Pons (tissue), 1 donor: ENCODE results near the gene TADA2A.

Experiments
- DNase-seq: peaks from one replicate; pipeline ENCODE4 v3.0.0-alpha.2; 2016; ENCODE audit warnings: low spot score

Gene TADA2A

GRCh38 chr17:37406635-37407461 lies at the start of gene TADA2A, which contains the start of gene ACACA:
TADA2A (plus strand) TSS chr17:37406886; CDS start chr17:37411366, 4,480 bp downstream.
ACACA (minus strand) TSS chr17:37406836; CDS start chr17:37406299, 537 bp downstream.
- DNase-seq: peak; percentile 49

GRCh38 chr17:37358098-37358829 lies 48.4 kb upstream of the TADA2A start:
- peak; percentile 69 for DNase-seq

- DNase-seq: peak; percentile 95
These were observed 47.6 kb upstream of the TADA2A start for GRCh38 chr17:37358830-37359681.

- no peak for DNase-seq
These were observed 47.0 kb upstream of the TADA2A start for GRCh38 chr17:37359682-37360188.

GRCh38 chr17:37360632-37361031 lies 46.1 kb upstream of the TADA2A start:
- DNase-seq: no peak

- DNase-seq: no peak
These were observed 45.1 kb upstream of the TADA2A start for GRCh38 chr17:37361543-37361942.

GRCh38 chr17:37365589-37365988 lies 41.1 kb upstream of the TADA2A start:
- no peak for DNase-seq

GRCh38 chr17:37368577-37368976 lies 38.1 kb upstream of the TADA2A start:
- no peak for DNase-seq

GRCh38 chr17:37373530-37374159 lies 33.0 kb upstream of the TADA2A start:
- peak; percentile 92 for DNase-seq

- no peak for DNase-seq
These were observed 31.0 kb upstream of the TADA2A start, which contains the start of gene C17orf78 for GRCh38 chr17:37375706-37376105. C17orf78 (plus strand) TSS chr17:37375985; CDS start chr17:37376093, 108 bp downstream.

- no peak for DNase-seq
These were observed 24.6 kb upstream of the TADA2A start for GRCh38 chr17:37382056-37382455.

- DNase-seq: no peak
These were observed 22.0 kb upstream of the TADA2A start for GRCh38 chr17:37384560-37385149.

GRCh38 chr17:37385474-37385990 lies 21.2 kb upstream of the TADA2A start:
- no peak for DNase-seq

GRCh38 chr17:37386462-37386861 lies 20.2 kb upstream of the TADA2A start:
- DNase-seq: no peak

GRCh38 chr17:37388266-37388665 lies 18.4 kb upstream of the TADA2A start:
- no peak for DNase-seq

- DNase-seq: no peak
These were observed 17.5 kb upstream of the TADA2A start for GRCh38 chr17:37389160-37389559.

- DNase-seq: no peak
These were observed 15.5 kb upstream of the TADA2A start for GRCh38 chr17:37391146-37391545.

- DNase-seq: no peak
These were observed 14.6 kb upstream of the TADA2A start for GRCh38 chr17:37392024-37392590.

GRCh38 chr17:37393352-37393751 lies 13.3 kb upstream of the TADA2A start:
- no peak for DNase-seq

GRCh38 chr17:37399265-37399803 lies 7.4 kb upstream of the TADA2A start:
- DNase-seq: no peak
